Type B pancreatic cell (in vitro differentiated cells): ENCODE results near the gene CIPC. TPM values are rescaled to one million over a fixed set of nuclear protein-coding genes. Genes with fewer than 3 reads are reported as not detected.

ENCODE experiments used
- DNase-seq: peaks from one replicate; pipeline ENCODE4 v3.0.0; 2021; ENCODE audit warnings: mixed read lengths; ENCODE audit not compliant: unreplicated experiment; ENCODE audit errors: extremely low spot score
- H3K27ac Mint-ChIP-seq: 2 replicates; pipeline ENCODE4 v1.8.0; 2021; ENCODE audit warnings: mild to moderate bottlenecking, mixed read lengths
- H3K27me3 Mint-ChIP-seq: 2 replicates; pipeline ENCODE4 v1.8.0; 2021; ENCODE audit warnings: mixed read lengths
- H3K36me3 Mint-ChIP-seq: 2 replicates; pipeline ENCODE4 v1.8.0; 2021; ENCODE audit warnings: mixed read lengths
- H3K4me1 Mint-ChIP-seq: one replicate; pipeline ENCODE4 v1.8.0; 2021; ENCODE audit warnings: mixed read lengths; ENCODE audit not compliant: unreplicated experiment
- H3K4me3 Mint-ChIP-seq: 2 replicates; pipeline ENCODE4 v1.8.0; 2021; ENCODE audit warnings: mild to moderate bottlenecking, mixed read lengths
- H3K9me3 Mint-ChIP-seq: 2 replicates; pipeline ENCODE4 v1.8.0; 2021; ENCODE audit warnings: mixed read lengths
- CTCF ChIP-seq: fragments of 200-600 bp; sonication (generic); conservative IDR thresholded peaks from 2 replicates; pipeline ENCODE4 v1.5.0; 2021; ENCODE audit warnings: antibody characterized with exemption, mild to moderate bottlenecking
- total RNA-seq: library from RNA; stranded (reverse); gene quantifications from 2 replicates; pipeline ENCODE4 v1.2.1, GENCODE V29; 2021; ENCODE audit warnings: low replicate concordance

Gene CIPC
- total RNA-seq, 1 donor from 2014 or later, result 27.2 TPM

DNA sequence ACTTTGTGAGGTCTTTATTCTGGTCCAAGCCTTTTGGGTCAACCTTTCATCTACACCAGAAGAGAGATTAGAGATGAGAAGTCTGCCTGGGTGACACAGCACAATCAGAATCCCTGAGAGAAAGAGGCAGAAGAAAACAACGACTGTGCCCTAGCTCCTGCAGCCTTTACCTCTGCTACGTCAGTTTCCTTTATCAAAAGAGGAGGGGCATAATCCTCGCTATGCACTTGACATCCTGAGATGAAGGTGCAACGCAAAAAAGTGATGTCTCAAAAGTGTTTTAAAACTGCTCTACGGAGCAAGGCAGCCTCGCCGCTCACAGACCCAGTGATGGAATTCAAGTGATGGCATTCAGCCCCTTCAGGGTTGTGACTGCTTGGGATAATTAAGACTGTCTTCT lies 21.8 kb downstream of the CIPC start:
- Mint-ChIP-seq H3K27me3 (peaks cover 26% of the 10 kb centered on the region), H3K27ac (no peak overlapping the region), H3K4me1 (peaks cover 3% of the 10 kb centered on the region), H3K36me3 (peaks cover 15% of the 10 kb centered on the region), H3K9me3 (no peaks in the 10 kb centered on the region), H3K4me3 (no peak overlapping the region)
- TF ChIP-seq CTCF, result no peak
- DNase-seq, result no peak

DNA sequence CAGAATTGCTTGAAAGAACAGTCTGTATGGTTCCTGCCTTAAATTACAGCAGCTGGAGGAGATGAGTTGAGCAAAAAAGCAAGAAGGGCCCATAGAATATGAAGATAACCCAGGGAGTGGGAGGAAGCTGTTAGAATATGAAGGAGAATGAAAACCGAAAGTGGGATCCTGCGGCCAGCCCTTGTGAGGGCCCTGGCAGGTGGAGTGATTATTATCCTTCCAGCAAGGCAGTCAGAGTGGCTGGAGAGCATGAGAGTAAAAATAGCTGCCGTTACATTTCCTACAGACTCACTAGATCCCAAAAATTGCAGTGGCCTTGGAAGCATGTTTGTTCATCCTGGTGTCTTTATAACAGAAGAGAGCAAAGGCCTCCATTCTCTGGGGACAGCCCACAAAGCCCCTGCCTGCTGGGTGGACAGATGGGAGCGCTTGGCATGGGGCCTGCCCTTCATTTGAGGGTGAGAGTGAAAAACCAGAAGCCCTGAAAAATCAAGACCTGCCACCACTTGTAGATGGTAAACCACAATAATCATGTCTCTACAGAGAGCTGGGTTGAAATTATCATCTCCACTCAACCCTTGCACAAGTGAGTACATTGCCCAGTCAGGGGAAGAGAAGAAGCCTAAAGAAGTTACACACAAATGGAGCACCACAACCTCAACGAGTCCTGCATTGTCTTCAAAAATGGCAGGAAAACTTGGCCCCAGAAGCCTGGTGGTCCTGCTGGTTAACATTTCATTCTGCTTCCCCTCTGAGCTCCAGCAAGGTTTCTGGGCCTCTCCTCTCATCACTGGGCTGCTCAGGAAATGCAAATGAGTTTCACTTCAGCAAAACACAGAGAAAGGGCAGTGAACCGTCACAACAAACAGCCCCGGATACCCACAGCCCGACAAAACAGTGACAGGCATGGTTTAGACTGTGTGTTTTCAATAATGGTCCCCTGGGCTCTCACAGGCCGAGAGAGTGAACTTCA lies 23.0 kb downstream of the CIPC start:
- Mint-ChIP-seq H3K36me3 (peaks cover 14% of the 10 kb centered on the region), H3K9me3 (no peaks in the 10 kb centered on the region), H3K4me3 (no peak overlapping the region), H3K4me1 (peaks cover 3% of the 10 kb centered on the region), H3K27me3 (peaks cover 36% of the 10 kb centered on the region), H3K27ac (peak overlapping the region; percentile 68)
- no peak for DNase-seq
- no peak for TF ChIP-seq CTCF

- Mint-ChIP-seq H3K9me3 (no peaks in the 10 kb centered on the region), H3K27ac (peak overlapping the region; percentile 93), H3K4me1 (peaks cover 3% of the 10 kb centered on the region), H3K4me3 (peak overlapping the region; percentile 81), H3K36me3 (peaks cover 5% of the 10 kb centered on the region), H3K27me3 (peaks cover 52% of the 10 kb centered on the region)
- DNase-seq, result no peak
- no peak for TF ChIP-seq CTCF
These were observed 24.6 kb downstream of the CIPC start for GRCh38 chr14:77122526-77123125.

DNA sequence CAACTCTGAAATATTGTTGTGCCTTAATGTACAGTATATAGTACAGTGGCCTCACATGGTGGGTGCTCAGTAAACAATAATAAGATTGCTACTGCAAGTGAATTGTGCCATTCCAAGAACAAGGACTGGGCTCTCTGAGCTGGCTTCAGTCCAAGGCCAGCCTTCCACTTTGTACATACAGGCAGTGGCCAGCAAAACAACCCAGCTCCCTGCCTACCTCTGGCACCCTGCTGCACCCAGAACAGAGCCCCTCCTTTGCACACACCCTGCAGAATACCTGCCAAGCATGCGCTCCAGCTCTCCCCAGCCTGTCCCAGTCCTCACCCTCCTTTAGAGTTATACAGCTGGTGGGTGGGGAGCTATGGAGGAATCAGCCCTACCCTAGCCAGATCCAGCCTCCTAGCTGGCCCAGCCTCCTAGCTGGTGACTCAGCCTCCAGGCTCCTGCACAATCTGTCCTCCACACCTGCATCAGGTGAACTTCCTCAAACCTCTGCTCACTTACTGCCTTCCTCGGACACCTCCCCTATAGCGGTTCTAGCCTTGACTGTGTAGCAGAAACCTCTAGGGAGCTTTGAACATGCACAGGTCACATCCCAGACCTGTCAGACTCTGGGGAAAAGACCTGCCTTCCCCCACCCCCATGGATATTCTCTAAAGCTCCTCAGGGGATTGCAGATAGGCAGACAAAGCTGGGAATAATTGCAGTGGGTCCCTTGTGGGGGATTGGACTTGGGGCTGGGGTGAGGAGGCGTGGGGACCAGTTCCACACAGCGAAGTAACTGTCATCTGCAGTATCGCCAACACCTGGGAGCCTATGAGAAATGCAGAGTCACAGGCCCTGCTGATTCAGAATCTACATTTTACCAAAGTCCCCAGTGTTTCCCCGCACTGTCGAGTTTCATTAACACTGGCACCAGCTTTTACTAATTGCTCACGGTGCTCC lies 25.6 kb downstream of the CIPC start:
- TF ChIP-seq CTCF, result no peak
- H3K9me3 Mint-ChIP-seq, result no peaks in the 10 kb centered on the region
- peaks cover 5% of the 10 kb centered on the region for H3K36me3 Mint-ChIP-seq
- H3K4me1 Mint-ChIP-seq, result peaks cover 3% of the 10 kb centered on the region
- peak overlapping the region; percentile 93 for H3K27ac Mint-ChIP-seq
- peaks cover 62% of the 10 kb centered on the region for H3K27me3 Mint-ChIP-seq
- peak overlapping the region; percentile 81 for H3K4me3 Mint-ChIP-seq
- no peak for DNase-seq
